NT2/D1 (cell line): ENCODE data around the gene VDAC1.
"Not testable (repeated sequence)": the region's sequence is repeated elsewhere in the genome, so short reads cannot be mapped to it uniquely, and the experiment has no call there.

Experiments used
- DNase-seq: peaks from one replicate; pipeline ENCODE4 v3.0.0-alpha.2; 2011; ENCODE audit warnings: low read depth, low spot score
- H3K27me3 ChIP-seq: 2 replicates; pipeline ENCODE4 v1.6.0; 2011; ENCODE audit warnings: mild to moderate bottlenecking; ENCODE audit not compliant: insufficient read length, insufficient read depth
- H3K36me3 ChIP-seq: 2 replicates; pipeline ENCODE4 v1.6.1; 2011; ENCODE audit warnings: mild to moderate bottlenecking, low read length, mixed read lengths; ENCODE audit not compliant: insufficient read depth, insufficient read length
- H3K4me1 ChIP-seq: 2 replicates; pipeline ENCODE4 v1.5.1; 2011; ENCODE audit not compliant: insufficient read depth, insufficient read length
- H3K4me3 ChIP-seq: 2 replicates; pipeline ENCODE4 v1.5.1; 2011; ENCODE audit warnings: low read depth; ENCODE audit not compliant: insufficient read length
- H3K9ac ChIP-seq: 2 replicates; pipeline ENCODE4 v1.6.0; 2011; ENCODE audit warnings: low read depth; ENCODE audit not compliant: insufficient read length
- H3K9me3 ChIP-seq: 2 replicates; pipeline ENCODE4 v1.5.1; 2011; ENCODE audit warnings: mild to moderate bottlenecking, low read length; ENCODE audit not compliant: insufficient read depth
- SUZ12 ChIP-seq: IDR thresholded peaks from 2 replicates; pipeline ENCODE4 v1.6.1; 2011; ENCODE audit not compliant: insufficient read length, insufficient read depth; ENCODE audit errors: extremely low read depth
- YY1 ChIP-seq: IDR thresholded peaks from 2 replicates; pipeline ENCODE4 v1.6.1; 2011; ENCODE audit not compliant: insufficient read length, insufficient read depth
- ZNF274 ChIP-seq: IDR thresholded peaks from 2 replicates; pipeline ENCODE4 v1.6.1; 2011; ENCODE audit warnings: mild to moderate bottlenecking, low read depth, low read length

Gene VDAC1

DNA sequence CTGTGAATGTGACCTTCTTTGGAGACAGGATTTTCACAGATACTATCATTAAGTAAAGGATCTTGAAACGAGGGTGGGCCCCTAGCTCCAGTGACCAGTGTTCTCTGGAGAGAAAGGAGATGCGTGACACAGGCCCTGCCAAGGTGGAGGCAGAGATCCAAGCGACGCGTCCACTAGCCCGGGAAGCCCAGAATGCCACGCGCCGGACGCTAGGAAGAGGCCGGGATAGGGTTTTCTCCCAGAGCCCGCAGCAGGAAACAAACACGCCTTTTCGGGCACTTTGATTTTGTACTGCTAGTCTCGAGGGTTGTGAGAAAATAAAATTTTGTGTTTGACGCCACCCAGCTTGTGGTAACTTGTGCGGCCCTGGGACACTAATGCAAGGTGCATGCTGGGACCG lies 29.6 kb upstream of the VDAC1 start:
- Histone ChIP-seq H3K4me3 (no peak overlapping the region), H3K9ac (no peak overlapping the region), H3K27me3 (no peaks in the 10 kb centered on the region), H3K4me1 (no peaks in the 10 kb centered on the region), H3K36me3 (no peaks in the 10 kb centered on the region), H3K9me3 (no peaks in the 10 kb centered on the region)
- DNase-seq = no peak
- TF ChIP-seq ZNF274 = no peak
- TF ChIP-seq SUZ12 = no peak
- TF ChIP-seq YY1 = no peak

- H3K27me3 ChIP-seq, H3K4me1 ChIP-seq, H3K4me3 ChIP-seq, H3K9me3 ChIP-seq, H3K9ac ChIP-seq, H3K36me3 ChIP-seq, DNase-seq: not testable (repeated sequence)
Measured at GRCh38 chr5:134030303-134030964, 25.7 kb upstream of the VDAC1 start.

GRCh38 chr5:134029156-134029555 lies 24.4 kb upstream of the VDAC1 start:
- Histone ChIP-seq H3K4me3 (no peak overlapping the region), H3K9ac (no peak overlapping the region), H3K4me1 (no peaks in the 10 kb centered on the region), H3K36me3 (no peaks in the 10 kb centered on the region), H3K27me3 (peaks cover 2% of the 10 kb centered on the region), H3K9me3 (no peaks in the 10 kb centered on the region)
- DNase-seq = no peak
- TF ChIP-seq YY1 (no peak), ZNF274 (no peak), SUZ12 (no peak)

- Histone ChIP-seq H3K27me3 (peaks cover 2% of the 10 kb centered on the region), H3K9me3 (no peaks in the 10 kb centered on the region), H3K36me3 (no peaks in the 10 kb centered on the region), H3K9ac (no peak overlapping the region), H3K4me1 (no peaks in the 10 kb centered on the region), H3K4me3 (no peak overlapping the region)
- no peak for TF ChIP-seq SUZ12
- no peak for TF ChIP-seq YY1
- DNase-seq = no peak
Measured at GRCh38 chr5:134028496-134028895, 23.7 kb upstream of the VDAC1 start.

DNA sequence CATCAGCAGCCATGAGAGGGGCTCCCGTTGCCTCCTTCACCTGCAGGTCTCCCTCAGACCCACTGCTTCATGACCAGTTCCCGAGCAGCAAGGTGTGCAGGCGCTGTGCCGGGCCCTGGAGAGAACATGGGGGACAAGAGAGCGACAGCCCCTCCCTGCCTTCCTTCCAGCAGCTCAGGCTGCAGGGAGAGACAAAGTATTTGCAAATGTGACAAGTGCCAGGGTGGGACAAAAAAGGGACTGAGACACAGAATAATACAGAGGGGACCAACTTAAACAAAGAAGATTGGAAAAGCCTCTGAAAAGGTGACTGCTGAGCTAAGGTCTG lies 22.5 kb upstream of the VDAC1 start:
- Histone ChIP-seq H3K27me3 (peaks cover 2% of the 10 kb centered on the region), H3K4me1 (no peaks in the 10 kb centered on the region), H3K4me3 (no peak overlapping the region), H3K9ac (no peak overlapping the region), H3K9me3 (no peaks in the 10 kb centered on the region), H3K36me3 (no peaks in the 10 kb centered on the region)
- TF ChIP-seq YY1 (no peak), ZNF274 (no peak), SUZ12 (no peak)
- DNase-seq = no peak

- Histone ChIP-seq H3K4me3 (no peak overlapping the region), H3K9me3 (no peaks in the 10 kb centered on the region), H3K27me3 (peaks cover 2% of the 10 kb centered on the region), H3K4me1 (no peaks in the 10 kb centered on the region), H3K9ac (no peak overlapping the region), H3K36me3 (no peaks in the 10 kb centered on the region)
- no peak for TF ChIP-seq SUZ12
- no peak for TF ChIP-seq YY1
- TF ChIP-seq ZNF274 = no peak
- peak; percentile 68 for DNase-seq
Measured at GRCh38 chr5:134026521-134027287, 21.9 kb upstream of the VDAC1 start.

- Histone ChIP-seq H3K36me3 (no peaks in the 10 kb centered on the region), H3K27me3 (peaks cover 2% of the 10 kb centered on the region), H3K4me1 (no peaks in the 10 kb centered on the region), H3K9me3 (no peaks in the 10 kb centered on the region), H3K4me3 (no peak overlapping the region), H3K9ac (no peak overlapping the region)
- DNase-seq = no peak
- TF ChIP-seq YY1 = no peak
- no peak for TF ChIP-seq ZNF274
Measured at GRCh38 chr5:134025786-134026185, 21.0 kb upstream of the VDAC1 start.

GRCh38 chr5:134024811-134025210 lies 20.0 kb upstream of the VDAC1 start:
- Histone ChIP-seq H3K4me1 (no peaks in the 10 kb centered on the region), H3K36me3 (no peaks in the 10 kb centered on the region), H3K4me3 (no peak overlapping the region), H3K27me3 (peaks cover 2% of the 10 kb centered on the region), H3K9ac (no peak overlapping the region), H3K9me3 (no peaks in the 10 kb centered on the region)
- DNase-seq = no peak
- TF ChIP-seq SUZ12 = no peak
- no peak for TF ChIP-seq ZNF274
